ENCODE measurements around the gene DYNLT2.

GRCh38 chr6:169714178-169714577 lies 37.2 kb downstream of the DYNLT2 start:
- TF ChIP-seq CTCF (IDR thresholded peaks at IDR 0.05; ENCODE audit: low read depth, low read length) (no peak), EZH2phosphoT487 (IDR thresholded peaks at IDR 0.05; ENCODE audit: low read depth) (no peak)

Data from OCI-LY3 (cell line).